HK-2 (cell line): Measurements from ENCODE around the gene APBA2.

Source experiments
- DNase-seq: peaks from one replicate; pipeline ENCODE4 v3.0.0-alpha.2; 2018; ENCODE audit not compliant: unreplicated experiment

APBA2 gene

DNA sequence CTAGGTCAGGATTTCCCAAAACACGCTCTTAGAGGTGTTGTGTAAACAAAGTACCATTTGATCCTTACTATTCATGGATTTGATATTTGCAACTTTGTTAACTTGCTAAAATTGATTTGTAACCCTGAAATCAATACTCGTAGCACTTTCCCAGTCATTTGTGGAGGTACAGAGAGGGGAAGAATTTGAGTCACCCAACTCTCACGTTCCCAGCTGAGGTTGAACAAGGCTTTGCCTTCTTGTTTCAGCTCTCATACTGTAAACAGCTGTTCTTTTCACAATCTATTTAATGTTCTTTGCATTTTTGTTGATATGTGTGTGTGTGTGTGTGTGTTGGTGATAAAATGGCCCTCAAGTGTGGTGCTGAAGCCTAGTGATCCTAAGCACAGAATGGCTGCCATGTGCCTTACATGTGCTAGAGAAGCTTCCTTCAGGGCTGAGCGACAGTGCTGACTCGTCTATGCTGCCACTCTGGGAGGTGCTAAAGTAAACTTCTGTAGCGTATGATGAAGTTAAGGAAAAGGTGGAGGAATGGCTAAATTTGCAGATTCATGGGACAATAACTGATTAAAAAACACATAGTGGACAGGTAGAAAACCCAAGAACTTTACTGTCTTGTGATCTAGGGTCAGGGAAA, 173.2 kb downstream of the APBA2 start:
- DNase-seq: no peak

DNA sequence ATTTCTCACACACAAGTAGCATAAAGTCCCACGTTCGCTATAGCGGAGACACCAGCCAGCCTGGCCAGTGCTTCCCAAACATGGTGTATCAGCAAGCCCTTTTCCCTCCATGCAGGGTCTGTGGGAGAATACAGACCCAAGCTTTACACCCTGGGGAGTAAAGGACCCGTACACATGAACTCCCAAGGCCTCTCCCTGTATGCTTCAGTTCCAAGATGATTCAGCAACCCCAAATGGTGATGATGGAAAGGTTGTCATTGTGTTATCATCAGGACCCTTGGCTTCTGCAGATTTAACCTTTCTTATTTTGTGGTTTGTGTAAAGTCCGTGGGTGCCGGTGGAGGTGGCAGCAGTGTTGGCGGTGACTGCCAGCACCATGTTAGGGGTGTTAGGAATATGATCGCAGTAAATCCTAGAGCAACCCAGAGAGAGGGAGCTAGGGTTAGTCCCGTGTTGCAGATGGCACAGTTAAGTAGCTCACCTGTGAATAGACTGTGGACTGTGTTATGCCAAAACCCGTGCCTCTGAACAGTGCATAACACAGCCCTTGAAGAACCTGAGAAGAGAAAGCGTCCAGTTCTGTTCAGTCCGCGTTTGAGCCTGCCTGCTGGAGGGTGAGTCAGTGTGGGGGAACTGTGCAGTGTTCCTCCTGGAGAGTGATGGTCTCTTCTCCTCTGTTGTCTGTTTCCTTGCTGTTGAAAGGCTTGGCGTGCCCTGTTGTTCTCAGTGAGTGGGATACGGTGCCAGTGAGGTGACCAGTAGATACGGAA, 174.3 kb downstream of the APBA2 start:
- DNase-seq: no peak

DNA sequence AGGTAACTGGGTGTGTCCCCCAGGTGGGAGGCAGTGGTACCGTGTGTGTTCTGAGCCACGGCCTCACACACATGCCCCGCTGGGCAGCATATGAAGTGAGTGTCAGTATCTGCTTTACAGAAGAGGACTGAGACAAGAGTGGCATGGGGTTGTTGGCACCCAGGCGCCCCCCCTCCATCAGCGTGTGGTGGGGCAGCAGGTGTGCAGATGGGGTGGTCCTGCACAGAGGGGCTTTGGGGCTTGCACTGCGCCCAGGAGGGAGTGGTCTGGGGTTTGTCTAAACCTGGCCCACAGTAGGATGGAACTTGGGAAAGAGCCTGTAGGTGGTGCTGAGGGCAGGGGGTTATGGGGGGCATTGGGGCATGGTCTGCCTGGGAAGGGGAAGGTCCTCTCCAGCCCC, 176.0 kb downstream of the APBA2 start:
- DNase-seq: no peak

DNA sequence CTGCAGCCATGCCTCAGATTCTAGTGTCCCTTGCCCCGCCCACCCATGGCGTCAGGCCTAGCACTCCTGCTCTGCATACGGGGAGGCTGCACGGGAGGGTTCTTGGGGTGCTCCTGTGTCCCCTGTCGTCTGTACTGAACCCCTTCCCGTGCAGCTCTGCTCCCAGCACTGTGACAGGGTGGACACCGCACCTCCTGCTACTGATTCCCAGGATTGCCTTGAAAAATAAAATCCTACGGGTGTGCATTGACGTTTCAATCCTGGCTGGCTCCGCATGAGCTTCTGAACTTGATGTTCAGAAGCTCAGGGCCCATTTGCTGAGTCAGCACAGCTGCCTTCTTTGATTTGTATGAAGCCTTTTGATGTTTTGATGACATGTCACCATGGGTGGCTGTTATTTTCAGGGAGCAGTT, 176.4 kb downstream of the APBA2 start:
- DNase-seq: no peak

DNA sequence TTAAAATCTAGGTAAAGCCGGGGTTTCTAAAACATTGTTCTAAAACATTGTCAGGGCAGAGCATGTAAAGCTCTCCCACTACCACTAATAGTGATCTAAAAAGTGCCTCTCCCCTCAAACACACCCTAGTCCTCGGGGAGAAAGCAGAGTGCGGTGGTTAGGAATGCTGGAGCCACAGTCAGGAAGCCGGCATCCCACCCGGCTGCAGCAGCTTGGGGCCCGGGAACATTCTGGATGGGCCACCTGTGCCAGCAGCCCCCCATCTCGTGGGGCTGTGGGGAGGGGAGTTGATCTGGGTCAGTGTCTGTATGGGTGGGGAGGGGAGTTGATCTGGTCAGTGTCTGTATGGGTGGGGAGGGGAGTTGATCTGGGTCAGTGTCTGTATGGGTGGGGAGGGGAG, 176.9 kb downstream of the APBA2 start:
- DNase-seq: no peak

DNA sequence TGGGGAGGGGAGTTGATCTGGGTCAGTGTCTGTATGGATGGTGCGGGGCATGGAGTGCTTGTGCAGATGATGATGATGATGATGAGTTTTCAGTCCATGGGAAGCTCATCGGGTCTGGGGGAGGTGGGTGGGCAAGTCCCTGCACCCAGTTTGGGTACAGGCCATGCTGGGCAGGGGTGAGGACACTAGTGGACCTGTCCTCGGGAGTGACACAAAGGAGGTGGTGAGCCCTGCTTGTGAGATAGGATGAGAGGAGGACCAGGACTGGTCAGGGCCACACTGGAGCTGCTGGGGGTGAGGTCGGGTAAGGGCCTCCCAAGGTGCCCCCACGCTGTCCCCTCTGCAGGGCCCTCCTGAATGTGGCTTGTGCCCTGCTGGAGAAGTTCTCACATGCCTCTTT, 177.9 kb downstream of the APBA2 start:
- DNase-seq: no peak

DNA sequence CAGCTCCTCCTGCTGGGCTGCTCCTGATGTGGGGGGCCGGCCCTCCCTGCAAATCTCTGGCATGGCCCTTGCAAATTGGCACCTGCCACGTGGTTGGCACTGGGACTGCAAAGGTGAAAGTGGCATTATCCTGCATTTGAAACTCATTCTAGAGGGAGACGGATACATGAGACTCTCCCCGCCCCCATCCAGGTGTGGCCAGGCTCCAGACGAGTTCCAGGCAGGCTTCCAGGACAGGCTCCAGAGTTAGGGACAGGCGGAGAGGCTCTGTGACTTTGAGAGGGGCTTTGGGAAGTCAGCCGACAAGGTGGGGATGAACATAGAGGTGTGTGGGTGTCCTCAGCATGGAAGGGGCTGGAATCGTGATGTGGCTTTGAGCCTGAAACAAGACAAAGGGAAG, 178.5 kb downstream of the APBA2 start:
- DNase-seq: no peak

DNA sequence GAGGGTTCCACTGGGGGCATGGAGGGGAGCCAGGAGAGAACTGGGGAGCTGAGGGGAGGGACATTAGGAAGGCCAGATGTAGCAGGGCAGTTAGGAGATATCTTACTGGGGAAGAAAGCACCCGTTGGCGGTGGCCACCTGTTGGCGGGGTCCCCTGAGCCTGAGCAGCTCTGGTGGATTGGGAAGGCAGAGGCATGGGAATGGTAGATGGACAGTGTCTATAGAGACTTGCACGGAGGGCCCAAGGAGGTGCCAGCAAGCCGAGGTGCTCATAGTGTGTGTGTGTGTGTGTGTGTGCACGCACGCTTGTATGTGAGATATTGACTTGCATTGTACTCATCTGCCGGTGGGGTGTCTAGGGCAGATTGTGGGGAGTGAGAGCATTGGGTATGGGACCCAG, 179.0 kb downstream of the APBA2 start:
- no peak for DNase-seq

DNA sequence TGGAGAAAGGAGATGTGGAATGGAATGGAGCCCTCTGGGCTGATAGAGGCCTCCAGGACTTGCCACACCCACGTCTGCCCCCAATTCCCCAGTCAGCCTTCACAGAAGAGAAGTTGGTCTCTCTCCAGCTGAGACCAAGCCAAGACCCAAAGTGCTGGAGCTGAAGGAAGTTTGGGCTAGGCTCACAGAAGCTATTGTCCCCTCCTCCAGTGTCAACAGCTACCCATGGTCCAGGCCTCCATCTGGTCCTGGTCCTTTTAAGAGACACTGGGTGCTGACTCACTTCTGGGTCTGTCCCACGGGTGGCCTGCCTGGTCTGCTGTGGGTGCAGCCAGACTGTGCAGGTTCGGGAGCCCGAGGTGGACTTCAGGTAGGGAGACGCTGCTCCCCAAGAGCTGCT, 179.8 kb downstream of the APBA2 start:
- DNase-seq: no peak

DNA sequence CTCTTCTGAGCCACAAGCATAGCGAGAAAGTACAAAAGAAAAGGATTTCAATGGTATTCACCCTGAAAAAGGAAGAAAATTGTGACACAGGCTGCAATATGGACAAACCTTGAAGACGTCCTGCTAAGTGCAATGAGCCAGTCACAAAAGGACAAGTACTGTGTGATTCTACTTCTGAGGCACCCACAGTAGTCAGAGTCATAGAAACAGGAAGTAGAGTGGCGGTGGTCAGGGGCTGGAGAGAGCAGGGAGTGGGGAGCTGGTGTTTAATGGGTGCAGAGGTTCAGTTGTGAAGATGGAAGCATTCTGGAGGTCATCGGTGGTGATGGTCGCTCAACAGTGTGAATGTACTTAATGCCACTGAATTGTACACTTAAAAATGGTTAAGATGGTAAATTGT, 180.5 kb downstream of the APBA2 start:
- DNase-seq: no peak

DNA sequence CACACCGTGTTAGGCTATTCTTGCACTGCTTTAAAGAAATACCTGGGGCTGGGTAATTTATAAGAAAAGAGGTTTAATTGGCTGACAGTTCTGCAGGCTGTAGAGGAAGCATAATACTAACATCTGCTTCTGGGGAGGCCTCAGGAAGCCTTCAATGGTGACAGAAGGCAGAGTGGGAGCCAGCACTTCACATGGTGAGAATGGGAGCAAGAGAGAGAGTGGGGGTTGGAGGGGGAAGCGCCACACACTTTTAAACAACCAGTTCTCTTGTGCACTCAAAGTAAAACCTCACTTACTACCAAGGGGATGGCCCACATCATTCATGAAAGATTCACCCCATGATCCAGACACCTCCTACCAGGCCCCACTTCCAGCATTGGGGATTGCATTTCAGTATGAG, 181.1 kb downstream of the APBA2 start:
- DNase-seq: no peak

DNA sequence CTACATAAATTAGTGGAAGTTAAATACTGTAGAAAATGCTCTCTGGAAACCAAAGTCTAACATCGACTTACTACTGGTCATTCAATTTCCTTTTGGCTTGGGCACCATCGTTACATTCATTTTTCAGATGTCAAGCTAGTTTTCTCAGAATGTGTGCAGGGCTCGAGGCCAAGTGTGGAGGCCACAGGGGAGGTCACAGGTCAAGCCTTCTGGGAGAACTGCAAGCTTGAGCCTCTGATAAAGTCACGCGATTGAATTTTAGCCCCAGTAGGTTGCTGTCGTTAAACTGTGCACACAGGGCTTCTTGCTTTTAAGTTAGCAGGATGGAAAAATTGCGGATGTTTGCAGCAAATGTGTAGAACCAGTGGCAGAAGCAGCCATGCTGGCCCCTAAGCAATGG, 182.2 kb downstream of the APBA2 start:
- no peak for DNase-seq

DNA sequence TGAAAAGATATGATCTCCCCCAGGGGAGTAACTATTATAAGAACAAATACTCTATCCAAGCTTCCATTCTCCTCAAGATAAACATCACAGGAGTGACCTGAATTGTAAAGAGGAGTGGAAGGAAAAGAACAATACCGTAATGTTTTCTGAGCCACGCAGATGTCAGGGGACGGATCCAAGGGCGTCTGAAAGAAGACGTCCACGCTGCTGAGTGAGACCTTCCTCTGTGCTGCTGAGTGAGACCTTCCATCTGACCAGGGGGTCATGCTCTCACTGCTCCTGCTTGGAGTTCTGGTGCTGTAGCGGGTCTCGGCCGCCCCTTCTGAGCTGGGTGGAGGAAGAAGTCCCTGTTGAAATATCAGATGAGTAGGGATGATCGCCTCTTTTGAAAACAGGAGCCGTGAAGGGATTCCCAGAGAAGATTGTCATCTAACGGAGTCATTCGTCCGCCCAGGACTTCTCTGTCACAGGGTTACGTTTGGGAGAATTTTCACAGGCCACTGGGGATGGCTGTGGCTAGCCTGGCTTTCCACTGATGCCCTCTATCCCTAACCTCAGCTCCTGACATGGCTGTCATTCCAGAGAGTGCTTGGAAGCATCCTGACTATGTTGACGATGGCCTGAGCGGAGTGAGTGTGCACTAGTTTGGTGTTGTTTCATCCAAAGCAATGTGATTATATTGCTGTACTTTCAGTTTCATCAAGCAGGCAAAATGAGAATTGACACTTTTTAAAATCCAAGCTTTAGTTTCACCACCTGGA, 184.9 kb downstream of the APBA2 start:
- no peak for DNase-seq

DNA sequence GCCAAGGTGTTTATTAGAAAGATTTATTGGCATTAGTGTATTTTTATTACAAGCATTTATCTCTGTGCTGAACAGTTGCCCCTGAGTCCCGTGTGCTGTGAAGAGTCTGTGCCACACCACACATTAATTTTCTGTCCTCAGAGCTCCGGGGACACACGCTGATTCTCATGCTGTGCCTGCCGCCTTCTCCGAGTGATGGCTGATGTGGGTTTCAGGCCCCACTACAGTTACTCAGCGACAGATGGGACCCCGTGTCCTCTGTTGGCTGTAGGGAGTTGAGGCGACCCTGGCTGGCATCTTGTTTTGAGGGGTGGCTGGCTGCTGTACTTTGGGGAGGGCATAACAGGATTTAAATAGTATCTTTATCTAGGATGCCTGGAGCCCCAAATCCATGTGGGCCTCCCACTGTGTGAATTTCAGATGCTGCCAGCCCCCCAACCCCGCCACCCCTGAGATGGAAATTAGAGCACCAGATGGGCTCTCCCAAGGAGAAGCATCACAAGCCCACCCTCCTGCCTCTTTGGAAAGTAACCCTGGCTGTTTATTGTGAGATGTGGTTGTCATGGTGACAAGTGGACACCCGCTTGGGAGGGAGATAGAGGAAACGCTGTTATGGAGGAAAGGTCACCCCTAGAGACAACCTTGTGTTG, 185.6 kb downstream of the APBA2 start:
- DNase-seq: no peak

DNA sequence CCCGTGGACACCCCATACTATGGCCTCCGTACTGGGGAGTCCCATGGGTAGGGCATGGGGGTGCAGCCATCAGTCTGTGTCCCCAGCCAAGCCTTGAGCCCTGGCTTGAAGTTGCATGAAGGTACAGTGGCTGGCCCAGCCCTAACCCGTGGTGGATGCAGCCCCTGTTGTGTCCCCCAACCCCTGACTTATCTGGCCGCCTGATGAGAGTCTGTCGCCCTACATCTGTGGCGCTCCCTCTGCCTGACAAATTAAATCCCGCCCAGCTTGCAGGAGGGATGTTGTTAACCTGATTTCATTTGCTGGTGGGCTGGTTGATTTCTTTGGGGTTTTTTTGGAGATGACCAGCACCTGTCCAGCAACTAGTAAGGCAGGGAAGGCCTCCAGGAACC, 186.1 kb downstream of the APBA2 start:
- DNase-seq: no peak

DNA sequence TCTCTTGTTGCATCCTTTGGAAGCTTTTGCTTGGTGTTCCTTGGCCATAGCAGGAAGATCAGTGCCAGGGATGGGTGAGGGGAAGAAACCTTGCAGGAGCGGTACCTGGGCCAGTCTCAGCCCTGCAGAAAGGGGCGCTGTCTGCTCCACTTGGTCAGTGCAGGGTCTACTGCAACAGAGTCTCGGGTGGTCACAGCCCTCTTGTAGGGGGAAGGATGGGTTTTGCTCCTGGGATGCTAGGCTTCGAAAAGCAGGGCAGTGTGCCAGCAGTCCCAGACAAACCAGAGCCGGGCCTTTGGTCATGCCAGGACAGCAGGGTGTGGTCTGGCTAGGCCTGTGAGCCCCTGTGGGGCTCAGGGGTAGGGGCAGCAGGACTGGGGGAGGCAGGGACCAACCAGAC, 186.7 kb downstream of the APBA2 start:
- DNase-seq: no peak

DNA sequence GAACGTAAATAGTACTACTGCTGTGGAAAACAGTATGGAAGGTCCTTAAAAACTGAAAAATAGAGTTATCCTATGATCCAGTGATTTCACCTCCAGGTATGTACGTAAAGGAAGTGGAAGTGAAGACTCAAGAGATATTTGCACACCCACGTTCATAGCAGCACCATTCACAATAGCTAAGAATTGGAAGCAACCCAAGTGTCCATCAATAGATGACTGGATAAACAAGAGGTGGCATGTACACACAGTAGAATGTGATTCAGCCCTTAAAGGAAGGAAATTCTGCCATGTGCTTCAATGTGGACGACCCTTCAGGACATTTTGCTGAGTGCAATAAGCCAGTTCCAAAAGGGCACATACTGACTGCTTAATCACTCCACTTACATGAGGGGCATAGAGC, 188.3 kb downstream of the APBA2 start:
- DNase-seq: no peak

DNA sequence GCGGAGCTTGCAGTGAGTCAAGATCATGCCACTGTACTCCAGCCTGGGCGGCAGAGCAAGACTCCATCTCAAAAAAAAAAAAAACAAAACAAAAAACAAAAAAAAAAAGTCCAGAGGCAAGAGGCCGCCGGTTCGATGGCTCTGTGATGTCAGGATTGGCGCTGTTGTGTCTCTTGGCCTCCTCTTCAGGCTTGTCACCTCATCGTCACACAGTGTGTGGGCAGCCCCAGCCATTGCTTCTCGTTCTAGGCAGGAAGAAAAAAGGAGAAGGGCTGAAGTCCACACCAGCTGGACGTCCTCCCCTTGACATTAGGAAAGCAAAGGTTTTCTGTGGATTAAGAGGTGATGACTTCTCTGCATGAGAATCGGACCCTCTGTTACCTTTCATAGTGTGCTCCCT, 192.8 kb downstream of the APBA2 start:
- DNase-seq: no peak

DNA sequence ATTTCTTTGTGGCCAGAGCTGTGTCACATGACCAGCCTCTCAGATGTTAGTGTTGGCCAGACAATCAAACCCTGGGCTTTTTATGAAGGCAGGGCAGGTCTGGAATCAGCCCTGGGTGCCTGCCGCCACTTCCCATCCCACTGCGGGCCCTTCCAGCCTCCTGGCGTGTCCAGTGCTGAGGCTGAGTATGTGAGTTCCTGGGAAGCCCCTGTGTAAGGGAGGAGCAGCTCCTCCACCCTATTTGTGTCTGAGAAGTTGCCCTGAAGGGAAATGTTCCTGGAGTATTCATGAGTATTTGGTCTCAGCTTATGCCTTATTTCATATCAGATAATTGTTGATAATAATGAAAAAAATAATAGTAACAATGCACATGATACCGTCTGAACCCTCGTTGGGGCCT, 193.7 kb downstream of the APBA2 start:
- DNase-seq: no peak

DNA sequence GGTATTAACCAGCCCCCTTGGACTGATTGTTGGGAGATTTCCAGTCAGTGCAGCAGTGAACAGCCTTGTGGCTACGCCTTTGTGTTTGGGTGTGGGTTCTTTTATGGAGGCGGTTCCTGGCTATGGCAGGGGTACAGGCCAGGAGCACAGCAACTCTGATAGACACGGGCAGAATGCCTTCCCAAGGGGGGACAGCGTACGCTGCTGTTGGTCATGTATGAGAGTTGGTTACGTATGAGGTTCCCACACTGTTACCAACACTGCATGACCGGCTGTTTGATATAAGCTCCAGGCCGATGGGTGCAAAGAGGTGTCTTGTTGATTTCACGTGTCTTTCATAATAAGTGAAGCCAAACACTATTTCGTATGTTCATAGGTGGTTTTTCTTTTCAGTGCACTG, 196.0 kb downstream of the APBA2 start:
- DNase-seq: no peak

DNA sequence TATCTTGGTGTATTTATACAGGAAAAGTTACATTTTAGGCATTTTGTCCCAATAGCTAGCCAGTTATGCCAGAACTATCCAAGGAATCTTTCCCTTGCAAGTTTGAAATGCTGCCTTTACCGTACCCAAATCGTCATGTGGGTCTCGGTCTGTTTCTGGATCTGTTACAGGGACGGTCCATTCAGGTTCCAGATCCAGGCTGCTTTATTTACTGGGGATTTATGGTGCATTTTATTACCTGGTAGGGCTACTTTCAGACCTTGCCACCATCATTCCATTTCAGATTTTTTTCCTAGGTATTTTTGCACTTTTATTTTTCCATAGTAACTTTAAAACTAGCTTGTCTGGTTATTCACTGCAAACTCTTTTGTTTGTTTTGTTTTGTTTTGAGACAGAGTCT, 197.4 kb downstream of the APBA2 start:
- no peak for DNase-seq

DNA sequence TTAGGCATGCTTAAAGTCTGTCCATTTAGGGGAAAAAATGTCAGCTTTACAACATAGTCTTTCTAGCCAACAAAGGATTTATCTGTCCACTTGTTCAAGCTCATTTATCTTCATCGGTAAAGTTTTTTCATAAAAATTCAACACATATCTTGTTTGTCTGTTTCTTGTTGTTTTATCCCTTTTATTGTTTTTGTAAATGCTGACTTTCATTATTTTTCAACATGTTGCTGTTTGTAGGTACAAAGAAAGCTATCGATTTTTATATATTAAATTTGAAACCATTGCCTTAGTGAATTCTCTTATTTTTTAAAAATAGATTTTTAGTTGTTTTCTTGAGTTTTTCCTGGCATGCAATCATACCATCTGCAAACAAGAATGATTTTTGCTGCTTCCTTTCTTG, 198.1 kb downstream of the APBA2 start:
- no peak for DNase-seq

DNA sequence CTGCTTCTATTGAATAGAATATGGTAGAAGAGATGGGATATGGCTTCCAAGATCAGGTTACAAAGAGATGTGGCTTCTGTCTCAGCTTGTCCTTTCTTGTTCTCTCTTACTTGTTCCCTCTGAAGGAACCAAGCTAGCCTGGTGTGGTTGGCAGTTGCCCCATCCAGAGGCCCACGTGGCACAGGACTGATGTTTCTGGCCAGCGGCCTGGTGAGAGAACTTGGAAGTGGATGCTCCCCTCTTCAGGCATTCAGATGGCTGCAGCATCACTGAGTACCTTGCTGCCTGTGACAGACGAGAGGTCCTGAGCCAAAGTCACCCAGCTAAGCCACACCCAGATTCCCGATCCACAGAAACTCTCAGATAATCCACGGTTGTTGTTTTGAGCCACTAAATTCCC, 200.2 kb downstream of the APBA2 start:
- DNase-seq: no peak
